Nephron progenitor cell (in vitro differentiated cells): ENCODE data around the gene SOCS7.

Experiments used
- DNase-seq: peaks from one replicate; pipeline ENCODE4 v3.0.0; 2021
- H3K27ac Mint-ChIP-seq: 2 replicates; pipeline ENCODE4 v1.8.0; 2021; ENCODE audit warnings: mild to moderate bottlenecking, moderate library complexity, mixed read lengths
- H3K27me3 Mint-ChIP-seq: 2 replicates; pipeline ENCODE4 v1.8.0; 2021; ENCODE audit warnings: mild to moderate bottlenecking, low read depth, mixed read lengths; ENCODE audit not compliant: poor library complexity
- H3K36me3 Mint-ChIP-seq: 2 replicates; pipeline ENCODE4 v1.8.0; 2021; ENCODE audit warnings: low read depth, mixed read lengths
- H3K4me1 Mint-ChIP-seq: 2 replicates; pipeline ENCODE4 v1.8.0; 2021; ENCODE audit warnings: mixed read lengths
- H3K4me3 Mint-ChIP-seq: 2 replicates; pipeline ENCODE4 v1.8.0; 2021; ENCODE audit warnings: mild to moderate bottlenecking, moderate library complexity, mixed read lengths
- H3K9me3 Mint-ChIP-seq: 2 replicates; pipeline ENCODE4 v1.8.0; 2021; ENCODE audit warnings: mild to moderate bottlenecking, moderate library complexity, mixed read lengths
- CTCF ChIP-seq: fragments of 200-600 bp; sonication (generic); IDR thresholded peaks from 2 replicates; pipeline ENCODE4 v1.5.0; 2021; ENCODE audit warnings: antibody characterized with exemption

Gene SOCS7

GRCh38 chr17:38395090-38395489 is 43.4 kb downstream of the SOCS7 start:
- no peak overlapping the region for H3K27ac Mint-ChIP-seq
- H3K27me3 Mint-ChIP-seq, result no peaks in the 10 kb centered on the region

GRCh38 chr17:38397227-38397626 is 45.6 kb downstream of the SOCS7 start:
- DNase-seq, result no peak
- peaks cover 9% of the 10 kb centered on the region for H3K4me1 Mint-ChIP-seq
- H3K9me3 Mint-ChIP-seq, result peaks cover 2% of the 10 kb centered on the region
- H3K4me3 Mint-ChIP-seq, result no peak overlapping the region
- TF ChIP-seq CTCF, result no peak
- H3K27me3 Mint-ChIP-seq, result no peaks in the 10 kb centered on the region
- no peak overlapping the region for H3K27ac Mint-ChIP-seq
- peaks cover 89% of the 10 kb centered on the region for H3K36me3 Mint-ChIP-seq

More at GRCh38 chr17:38395090-38395489, 43.4 kb downstream of the SOCS7 start:
- TF ChIP-seq CTCF, result no peak
- H3K36me3 Mint-ChIP-seq, result peaks cover 76% of the 10 kb centered on the region
- peaks cover 2% of the 10 kb centered on the region for H3K9me3 Mint-ChIP-seq
- no peak overlapping the region for H3K4me3 Mint-ChIP-seq
- peaks cover 5% of the 10 kb centered on the region for H3K4me1 Mint-ChIP-seq
- DNase-seq, result no peak

GRCh38 chr17:38400286-38400685 is 48.6 kb downstream of the SOCS7 start:
- Mint-ChIP-seq H3K4me1 (peaks cover 28% of the 10 kb centered on the region), H3K9me3 (no peaks in the 10 kb centered on the region), H3K4me3 (no peak overlapping the region), H3K27ac (peak overlapping the region; percentile 79), H3K27me3 (peaks cover 3% of the 10 kb centered on the region), H3K36me3 (peaks cover 60% of the 10 kb centered on the region)
- DNase-seq, result no peak
- no peak for TF ChIP-seq CTCF

GRCh38 chr17:38401459-38401858 is 49.8 kb downstream of the SOCS7 start:
- no peak for TF ChIP-seq CTCF
- Mint-ChIP-seq H3K36me3 (peaks cover 48% of the 10 kb centered on the region), H3K4me3 (no peak overlapping the region), H3K27me3 (peaks cover 3% of the 10 kb centered on the region), H3K27ac (no peak overlapping the region), H3K4me1 (peaks cover 28% of the 10 kb centered on the region), H3K9me3 (no peaks in the 10 kb centered on the region)
- DNase-seq, result no peak

- no peak for TF ChIP-seq CTCF
- DNase-seq, result no peak
- Mint-ChIP-seq H3K27me3 (peaks cover 3% of the 10 kb centered on the region), H3K9me3 (no peaks in the 10 kb centered on the region), H3K4me3 (no peak overlapping the region), H3K36me3 (peaks cover 36% of the 10 kb centered on the region), H3K4me1 (peaks cover 28% of the 10 kb centered on the region), H3K27ac (peak overlapping the region; percentile 79)
These were observed 51.3 kb downstream of the SOCS7 start for GRCh38 chr17:38402897-38403296.

GRCh38 chr17:38403491-38403890 is 51.8 kb downstream of the SOCS7 start:
- peaks cover 32% of the 10 kb centered on the region for H3K36me3 Mint-ChIP-seq
- TF ChIP-seq CTCF, result no peak
- DNase-seq, result no peak

More at GRCh38 chr17:38403491-38403890, 51.8 kb downstream of the SOCS7 start:
- Mint-ChIP-seq H3K4me3 (no peak overlapping the region), H3K27me3 (peaks cover 3% of the 10 kb centered on the region), H3K27ac (no peak overlapping the region), H3K9me3 (no peaks in the 10 kb centered on the region), H3K4me1 (peaks cover 28% of the 10 kb centered on the region)
